AG04449 (cell line): ENCODE measurements around the gene C10orf90.

ENCODE experiments used
- CTCF ChIA-PET: fragments of 350-600 bp; formaldehyde crosslinking; extraction: SDS; loops from one replicate; lab custom pipeline; 2021; ENCODE audit warnings: antibody characterized with exemption; lab: Yijun Ruan, JAX
- POLR2A ChIA-PET: fragments of 400-600, 350-600 bp; formaldehyde crosslinking; extraction: SDS; loops from one replicate; lab custom pipeline; 2020; ENCODE audit warnings: antibody characterized with exemption, inconsistent platforms; lab: Yijun Ruan, JAX
- DNase-seq: peaks from one replicate; pipeline ENCODE4 v3.0.0-alpha.2; 2010; ENCODE audit warnings: low read depth, low spot score
- H3K4me3 ChIP-seq: 2 replicates; pipeline ENCODE4 v1.5.1; 2011; ENCODE audit warnings: low read depth, mild to moderate bottlenecking, control low read depth, low read length
- CTCF ChIP-seq: IDR thresholded peaks from one replicate; pipeline ENCODE4 v1.5.1; 2011; ENCODE audit warnings: mild to moderate bottlenecking, moderate library complexity, low read length, control low read depth, inconsistent platforms; ENCODE audit not compliant: insufficient read depth; ENCODE audit errors: missing control alignments

Gene C10orf90

GRCh38 chr10:126536148-126536547, 134.3 kb downstream of the C10orf90 start:
- no peak for DNase-seq
- no peak for TF ChIP-seq CTCF
- POLR2A ChIA-PET = no interaction called here
- CTCF ChIA-PET = interaction anchor here (1.4 kb wide), 1 partner anchor 33 kb away, joined by 3 read pairs; no protein-coding TSS in a partner anchor
- H3K4me3 ChIP-seq = no peak overlapping the region

DNA sequence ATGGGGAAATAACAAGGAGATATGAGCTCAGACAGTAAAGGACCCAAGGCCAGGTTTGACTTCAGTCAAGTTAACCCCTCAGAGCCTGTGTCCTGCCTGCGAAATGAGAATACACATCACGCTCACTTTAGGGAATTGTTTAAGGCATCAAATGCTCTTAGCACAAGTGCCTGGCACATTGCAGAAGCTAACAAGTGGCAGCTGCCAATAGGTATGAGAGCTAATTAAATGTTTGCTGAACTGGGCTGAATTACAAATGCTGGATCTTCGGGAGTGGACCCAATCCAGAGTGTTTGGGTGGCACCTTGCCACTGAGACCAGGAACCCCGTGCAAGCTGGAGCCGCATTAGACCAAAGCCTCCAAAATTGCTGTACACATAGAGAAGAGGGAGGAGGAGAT, 136.8 kb downstream of the C10orf90 start:
- DNase-seq = no peak
- TF ChIP-seq CTCF = no peak
- no peak overlapping the region for H3K4me3 ChIP-seq
- POLR2A ChIA-PET = no interaction called here
- CTCF ChIA-PET = no interaction called here

- no peak for TF ChIP-seq CTCF
- DNase-seq = no peak
- CTCF ChIA-PET = no interaction called here
- H3K4me3 ChIP-seq = no peak overlapping the region
- POLR2A ChIA-PET = no interaction called here
Measured at GRCh38 chr10:126528315-126528835, 142.1 kb downstream of the C10orf90 start.

DNA sequence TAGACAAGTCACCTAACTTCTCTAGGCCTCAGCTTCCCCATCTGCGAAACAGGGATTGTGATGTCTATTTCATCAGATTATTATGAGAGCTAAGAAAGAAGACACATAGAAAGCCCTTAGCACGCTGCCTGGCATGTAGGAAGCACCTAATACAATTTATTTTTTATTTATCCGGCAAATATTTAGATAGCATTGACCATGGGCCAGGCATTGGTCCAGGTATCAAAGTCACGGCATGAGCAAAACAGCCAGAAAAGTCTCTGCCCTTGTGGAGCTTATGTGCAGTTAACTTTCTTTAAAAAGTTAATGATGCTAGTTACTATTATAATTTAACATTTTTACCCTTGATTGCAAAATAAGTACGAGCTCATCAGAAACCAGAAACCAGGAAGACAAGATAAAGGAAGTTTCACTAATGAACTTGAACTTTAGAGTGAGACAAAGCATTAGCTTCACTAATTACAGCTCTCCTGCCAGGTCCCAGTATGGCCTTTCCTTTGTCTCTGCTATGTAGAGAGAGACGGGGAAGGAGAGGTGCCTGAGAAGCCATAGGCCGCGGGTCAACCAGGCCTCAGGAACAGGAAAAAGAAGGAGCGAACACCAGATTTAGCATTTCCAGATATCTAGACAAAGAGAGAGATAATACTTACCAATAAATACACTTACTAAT, 142.7 kb downstream of the C10orf90 start:
- TF ChIP-seq CTCF = no peak
- ChIA-PET CTCF (no interaction called here), POLR2A (no interaction called here)
- no peak for DNase-seq
- H3K4me3 ChIP-seq = no peak overlapping the region

DNA sequence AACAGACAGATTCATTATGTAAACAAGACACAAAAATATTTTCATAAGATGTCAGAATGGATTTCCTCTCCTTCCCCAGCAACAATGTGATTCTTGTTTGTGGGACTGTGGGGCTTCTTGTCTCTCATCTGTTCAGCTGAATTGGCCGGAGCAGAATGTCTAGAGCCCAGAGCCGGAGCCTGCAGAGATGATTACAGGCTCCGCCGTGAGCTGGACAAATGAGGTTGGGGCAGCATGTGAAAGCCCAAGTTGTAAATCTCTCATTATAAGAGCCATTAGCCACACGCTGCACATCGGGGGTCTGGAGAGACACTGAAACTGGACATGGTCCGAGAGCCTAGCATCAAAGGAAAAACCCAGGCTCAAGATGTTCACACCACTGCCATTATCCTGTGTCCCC, 145.2 kb downstream of the C10orf90 start:
- CTCF ChIA-PET = no interaction called here
- TF ChIP-seq CTCF = no peak
- DNase-seq = no peak
- POLR2A ChIA-PET = no interaction called here
- no peak overlapping the region for H3K4me3 ChIP-seq

DNA sequence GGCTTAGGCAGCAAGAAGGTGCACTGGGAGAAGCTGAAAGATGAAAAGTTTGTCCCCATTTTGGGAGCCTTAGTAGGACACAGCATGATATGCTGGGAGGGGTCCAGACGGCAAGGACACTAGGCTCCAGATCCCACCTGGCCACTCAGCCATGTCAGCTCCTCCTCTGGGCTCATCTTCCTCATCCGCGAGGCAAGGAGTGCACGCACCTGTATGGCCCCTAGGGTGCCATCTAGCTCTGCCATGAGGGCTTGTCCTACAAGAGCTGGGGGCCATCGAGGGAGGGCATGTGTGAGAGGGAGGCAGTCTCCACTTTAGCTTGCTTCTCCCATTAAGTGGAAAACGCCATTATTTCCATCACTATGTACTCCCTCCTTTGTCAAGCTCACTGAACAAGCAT, 146.0 kb downstream of the C10orf90 start:
- no peak for DNase-seq
- no peak for TF ChIP-seq CTCF
- CTCF ChIA-PET = no interaction called here
- H3K4me3 ChIP-seq = no peak overlapping the region
- POLR2A ChIA-PET = no interaction called here
